Prostate gland (tissue), 2 donors: ENCODE results near the gene AAMP. TPM values are rescaled to one million over a fixed set of nuclear protein-coding genes. Genes with fewer than 3 reads are reported as not detected.

ENCODE experiments used
- DNase-seq: peaks from one replicate; pipeline ENCODE4 v3.0.0-alpha.2; 2019; ENCODE audit warnings: low spot score
- H3K27ac ChIP-seq, 2 donors: fragments of 200-600 bp; sonication (generic); 2 replicates each; pipeline ENCODE4 v1.5.1; 2017 to 2019
- H3K27me3 ChIP-seq: fragments of 200-600 bp; sonication (generic); replicated peaks from 2 replicates; pipeline ENCODE4 v1.5.1; 2019; ENCODE audit not compliant: insufficient read depth
- H3K36me3 ChIP-seq, 2 donors: fragments of 200-600 bp; sonication (generic); 1 replicate in 1 of 2; 2 replicates in 1 of 2; pipeline versions ENCODE4 v1.5.1 to v1.8.1; 2017 to 2019
- H3K4me1 ChIP-seq: fragments of 200-600 bp; sonication (generic); replicated peaks from 2 replicates; pipeline ENCODE4 v1.5.1; 2019
- H3K4me3 ChIP-seq, 2 donors: fragments of 200-600 bp; sonication (generic); 2 replicates each; pipeline ENCODE4 v1.5.1; 2017 to 2019
- H3K9me3 ChIP-seq: fragments of 200-600 bp; sonication (generic); 2 replicates; pipeline ENCODE4 v1.5.1; 2017
- POLR2A ChIP-seq: fragments of 450-650 bp; IDR thresholded peaks from one replicate; pipeline ENCODE4 v1.6.1; 2016; ENCODE audit warnings: antibody characterized with exemption, mild to moderate bottlenecking
- POLR2AphosphoS5 ChIP-seq: sonication (generic); formaldehyde crosslinking; IDR thresholded peaks from one replicate; pipeline ENCODE4 v1.6.1; 2017; ENCODE audit warnings: antibody characterized with exemption
- WGBS: methylation state at CpG from one replicate; pipeline ENCODE4 v1.1.5; 2018; 5-methylcytosine and 5-hydroxymethylcytosine counted together
- intact Hi-C: fragments of 100-400 bp; cut with DNase I; formaldehyde crosslinking; loops from one replicate; pipeline ENCODE4 v1.14.2; 2022
- total RNA-seq, 2 donors: library from RNA; depleted of rRNA; stranded (reverse); fragments of >200 nt; gene quantifications; one replicate each; pipeline ENCODE4 v1.1.0, GENCODE V29; 2016
- TF ChIP-seq, protein P1 (sequence below), 4 experiments: fragments of 200-600 bp in 2 of 4; fragments of 450-650 bp in 2 of 4; sonication (generic) in 2 of 4; IDR thresholded peaks; 1 replicate in 3 of 4; 2 replicates in 1 of 4; pipeline ENCODE4 v1.5.1; 2016 to 2019; ENCODE audit warnings: antibody characterized with exemption in 4 of 4, mild to moderate bottlenecking in 2 of 4, moderate library complexity in 2 of 4

AAMP gene
- total RNA-seq, 2 donors from 2014 or later = 217 to 237 TPM

DNA sequence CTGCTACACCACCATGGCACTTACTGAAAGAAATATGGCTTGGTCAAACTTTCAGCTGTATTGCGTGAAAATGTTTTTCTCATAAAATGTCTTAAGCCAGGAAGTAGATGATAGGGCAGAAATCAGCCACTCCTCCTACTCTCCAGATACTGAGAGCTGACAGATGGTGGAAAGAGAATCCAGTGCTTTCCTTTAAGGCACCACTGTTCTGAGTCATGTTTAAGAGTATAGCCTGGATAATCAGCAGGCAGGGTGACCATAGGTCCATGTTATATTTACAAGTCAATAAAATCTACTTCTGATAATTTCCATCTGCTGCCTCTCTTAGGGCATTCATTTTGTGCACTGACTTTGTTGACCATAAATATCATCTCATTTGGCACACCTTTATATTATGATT, 31.1 kb downstream of the AAMP start:
- Histone ChIP-seq H3K4me1 (no peaks in the 10 kb centered on the region), H3K27ac (no peak overlapping the region), H3K9me3 (no peaks in the 10 kb centered on the region), H3K27me3 (no peaks in the 10 kb centered on the region), H3K4me3 (no peak overlapping the region), H3K36me3 (peaks cover 6 to 9% of the 10 kb centered on the region in 2 donors)
- TF ChIP-seq POLR2AphosphoS5 = no peak
- no peak for TF ChIP-seq POLR2A
- TF ChIP-seq, protein P1, sequence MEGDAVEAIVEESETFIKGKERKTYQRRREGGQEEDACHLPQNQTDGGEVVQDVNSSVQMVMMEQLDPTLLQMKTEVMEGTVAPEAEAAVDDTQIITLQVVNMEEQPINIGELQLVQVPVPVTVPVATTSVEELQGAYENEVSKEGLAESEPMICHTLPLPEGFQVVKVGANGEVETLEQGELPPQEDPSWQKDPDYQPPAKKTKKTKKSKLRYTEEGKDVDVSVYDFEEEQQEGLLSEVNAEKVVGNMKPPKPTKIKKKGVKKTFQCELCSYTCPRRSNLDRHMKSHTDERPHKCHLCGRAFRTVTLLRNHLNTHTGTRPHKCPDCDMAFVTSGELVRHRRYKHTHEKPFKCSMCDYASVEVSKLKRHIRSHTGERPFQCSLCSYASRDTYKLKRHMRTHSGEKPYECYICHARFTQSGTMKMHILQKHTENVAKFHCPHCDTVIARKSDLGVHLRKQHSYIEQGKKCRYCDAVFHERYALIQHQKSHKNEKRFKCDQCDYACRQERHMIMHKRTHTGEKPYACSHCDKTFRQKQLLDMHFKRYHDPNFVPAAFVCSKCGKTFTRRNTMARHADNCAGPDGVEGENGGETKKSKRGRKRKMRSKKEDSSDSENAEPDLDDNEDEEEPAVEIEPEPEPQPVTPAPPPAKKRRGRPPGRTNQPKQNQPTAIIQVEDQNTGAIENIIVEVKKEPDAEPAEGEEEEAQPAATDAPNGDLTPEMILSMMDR (IDR thresholded peaks at IDR 0.05) = no peak
- 82% methylated on average over 1 of the region's 1 CpG for WGBS
- no peak for DNase-seq
- intact Hi-C loops = no loop called here

DNA sequence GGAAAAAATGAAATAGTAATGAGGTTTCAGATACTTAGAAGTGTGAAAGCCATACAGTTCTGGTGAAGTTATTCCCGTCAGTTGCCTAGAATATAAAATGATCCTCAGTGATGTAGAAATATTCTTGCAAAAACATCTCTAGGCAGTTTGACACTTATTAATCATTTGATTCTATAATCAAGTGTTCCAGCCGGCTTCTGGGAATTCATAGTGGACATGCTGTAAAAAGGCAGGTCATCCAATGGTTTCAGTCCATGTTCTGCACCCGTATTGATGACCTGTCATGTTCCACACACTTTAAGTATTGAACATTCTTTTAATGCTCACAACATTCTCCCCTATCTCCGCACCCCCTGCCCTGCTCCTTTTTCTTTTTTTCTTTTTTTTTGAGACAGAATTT, 33.1 kb downstream of the AAMP start:
- TF ChIP-seq POLR2A (no peak), POLR2AphosphoS5 (no peak)
- TF ChIP-seq, protein P1 (IDR thresholded peaks at IDR 0.05) = no peak
- H3K27ac ChIP-seq = no peak overlapping the region
- intact Hi-C loops = no loop called here
- H3K9me3 ChIP-seq = no peaks in the 10 kb centered on the region
- no peak overlapping the region for H3K4me3 ChIP-seq
- H3K36me3 ChIP-seq = peaks cover 6 to 9% of the 10 kb centered on the region in 2 donors
- H3K4me1 ChIP-seq = no peaks in the 10 kb centered on the region
- no peak for DNase-seq
- H3K27me3 ChIP-seq = no peaks in the 10 kb centered on the region
- WGBS = 94% methylated on average over 4 of the region's 4 CpGs

DNA sequence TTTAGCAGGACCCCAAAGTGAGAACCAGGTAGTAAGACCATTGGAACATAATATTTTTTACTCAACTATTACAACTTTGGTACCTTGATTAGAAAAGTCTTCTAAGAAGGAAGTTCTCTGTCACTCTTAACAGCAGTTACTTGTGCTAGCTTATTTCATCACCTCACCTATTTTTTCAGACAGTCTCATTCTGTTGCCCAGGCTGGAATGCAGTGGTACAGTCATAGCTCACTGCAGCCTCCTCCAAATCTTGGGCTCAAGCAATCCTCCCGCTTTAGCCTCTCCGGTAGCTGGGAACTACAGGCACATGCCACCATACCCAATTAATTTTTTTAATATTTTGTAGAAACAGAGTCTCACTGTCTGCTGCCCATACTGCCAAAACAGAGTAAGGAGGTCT, 34.9 kb downstream of the AAMP start:
- no peak overlapping the region for H3K27ac ChIP-seq
- H3K27me3 ChIP-seq = no peaks in the 10 kb centered on the region
- no peak for DNase-seq
- intact Hi-C loops = no loop called here
- TF ChIP-seq, protein P1 (IDR thresholded peaks at IDR 0.05) = no peak
- no peak for TF ChIP-seq POLR2A
- TF ChIP-seq POLR2AphosphoS5 = no peak
- peaks cover under 1 to 6% of the 10 kb centered on the region in 2 donors for H3K36me3 ChIP-seq
- WGBS = 94% methylated on average over 2 of the region's 2 CpGs
- H3K4me3 ChIP-seq = no peak overlapping the region
- H3K4me1 ChIP-seq = no peaks in the 10 kb centered on the region
- no peaks in the 10 kb centered on the region for H3K9me3 ChIP-seq

DNA sequence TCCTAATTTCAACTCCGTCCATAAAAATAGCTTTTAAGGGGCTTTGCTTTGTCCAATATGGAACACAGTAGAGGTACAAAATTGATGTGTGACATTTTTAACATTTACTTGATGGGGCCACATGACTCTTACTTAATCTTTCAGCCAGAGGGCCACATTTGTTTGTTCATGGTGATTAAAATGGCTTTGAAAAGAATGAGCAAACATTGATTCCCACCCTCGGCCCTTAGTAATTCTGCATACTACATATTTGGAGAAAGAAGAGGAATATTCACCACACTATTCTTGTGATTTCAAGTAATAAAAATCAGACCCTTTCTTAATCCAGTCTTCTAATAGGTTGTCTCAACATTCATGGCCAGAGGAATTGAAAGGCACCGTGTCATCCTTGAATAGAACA, 35.4 kb downstream of the AAMP start:
- TF ChIP-seq, protein P1 (IDR thresholded peaks at IDR 0.05) = no peak
- H3K9me3 ChIP-seq = no peaks in the 10 kb centered on the region
- 47% methylated on average over 3 of the region's 3 CpGs for WGBS
- H3K27ac ChIP-seq = no peak overlapping the region
- no peak for DNase-seq
- H3K4me1 ChIP-seq = no peaks in the 10 kb centered on the region
- H3K36me3 ChIP-seq = peaks cover 0 to 6% of the 10 kb centered on the region in 2 donors
- H3K4me3 ChIP-seq = no peak overlapping the region
- no peaks in the 10 kb centered on the region for H3K27me3 ChIP-seq
- intact Hi-C loops = no loop called here

DNA sequence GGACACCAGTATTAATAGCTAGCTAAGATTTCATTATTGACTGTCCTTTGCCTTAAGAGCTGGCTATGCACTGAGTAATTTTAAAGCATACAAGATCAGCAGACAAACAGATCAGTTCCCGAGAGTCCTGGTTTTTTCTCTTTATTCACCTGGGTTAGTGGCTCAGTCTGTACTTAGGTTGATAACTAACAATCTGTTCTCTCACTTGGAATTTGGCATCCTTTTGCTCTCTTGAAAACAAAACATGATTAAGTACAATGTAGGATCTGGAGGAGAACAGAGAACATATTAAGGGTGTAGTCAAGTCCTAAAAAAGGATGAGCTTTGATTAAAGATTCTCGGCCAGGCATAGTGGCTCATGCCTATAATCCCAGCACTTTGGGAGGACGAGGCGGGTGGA, 36.4 kb downstream of the AAMP start:
- peaks cover 0 to 6% of the 10 kb centered on the region in 2 donors for H3K36me3 ChIP-seq
- intact Hi-C loops = no loop called here
- H3K9me3 ChIP-seq = no peaks in the 10 kb centered on the region
- H3K4me1 ChIP-seq = no peaks in the 10 kb centered on the region
- DNase-seq = no peak
- H3K4me3 ChIP-seq = no peak overlapping the region
- no peaks in the 10 kb centered on the region for H3K27me3 ChIP-seq
- WGBS = 63% methylated on average over 4 of the region's 4 CpGs
- no peak overlapping the region for H3K27ac ChIP-seq
- TF ChIP-seq POLR2AphosphoS5 (no peak), POLR2A (no peak)
- TF ChIP-seq, protein P1 (IDR thresholded peaks at IDR 0.05) = no peak
